Fibroblast of villous mesenchyme (primary cell): Measurements from ENCODE around the gene C19orf12. TPM values are rescaled to one million over a fixed set of nuclear protein-coding genes. Genes with fewer than 3 reads are reported as not detected.
A peak's percentile ranks its signal among the peaks of the same experiment; 100 is the strongest.

Experiments used
- DNase-seq: peaks from one replicate; pipeline ENCODE4 v3.0.0-alpha.2; 2010; ENCODE audit warnings: low read depth
- H3K4me3 ChIP-seq: 2 replicates; pipeline ENCODE4 v1.5.1; 2011; ENCODE audit warnings: low read depth, mild to moderate bottlenecking, low read length
- total RNA-seq: library from RNA; depleted of rRNA; stranded (reverse); fragments of >200 nt; gene quantifications from 2 replicates; pipeline ENCODE4 v1.2.3, GENCODE V29; 2012
- TF ChIP-seq, protein P1 (sequence below): IDR thresholded peaks from 2 replicates; pipeline ENCODE4 v1.5.1; 2012; ENCODE audit warnings: low read depth, mild to moderate bottlenecking, low read length; ENCODE audit not compliant: insufficient read depth

Gene C19orf12
- total RNA-seq, 1 donor, result 38.4 TPM

DNA sequence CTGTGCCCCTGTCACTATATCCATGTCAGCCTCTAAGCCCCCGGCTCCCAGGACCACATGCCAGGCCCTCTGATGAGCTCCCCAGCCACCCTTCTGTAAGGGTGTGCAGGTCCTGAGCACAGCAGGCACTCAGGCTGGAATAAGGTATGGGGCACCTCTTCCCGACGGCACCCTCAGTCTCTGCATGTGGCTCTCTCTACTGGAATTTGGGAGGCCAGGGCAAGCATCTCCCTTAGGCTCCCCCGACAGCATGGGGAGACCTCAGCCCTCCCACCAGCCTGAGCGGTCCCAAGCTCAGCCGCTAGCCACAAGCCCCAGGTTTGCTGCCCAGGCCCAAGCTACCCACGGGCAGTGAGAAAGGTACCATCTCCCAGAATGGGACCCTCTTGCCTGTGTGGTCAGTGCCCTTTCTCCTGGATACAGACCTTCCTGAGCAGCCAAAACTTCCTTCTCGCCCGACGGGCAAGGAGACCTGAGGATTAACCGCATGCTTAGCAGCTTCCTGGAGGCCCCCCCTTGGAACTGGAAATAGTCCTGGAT, 22.5 kb upstream of the C19orf12 start:
- TF ChIP-seq, protein P1, sequence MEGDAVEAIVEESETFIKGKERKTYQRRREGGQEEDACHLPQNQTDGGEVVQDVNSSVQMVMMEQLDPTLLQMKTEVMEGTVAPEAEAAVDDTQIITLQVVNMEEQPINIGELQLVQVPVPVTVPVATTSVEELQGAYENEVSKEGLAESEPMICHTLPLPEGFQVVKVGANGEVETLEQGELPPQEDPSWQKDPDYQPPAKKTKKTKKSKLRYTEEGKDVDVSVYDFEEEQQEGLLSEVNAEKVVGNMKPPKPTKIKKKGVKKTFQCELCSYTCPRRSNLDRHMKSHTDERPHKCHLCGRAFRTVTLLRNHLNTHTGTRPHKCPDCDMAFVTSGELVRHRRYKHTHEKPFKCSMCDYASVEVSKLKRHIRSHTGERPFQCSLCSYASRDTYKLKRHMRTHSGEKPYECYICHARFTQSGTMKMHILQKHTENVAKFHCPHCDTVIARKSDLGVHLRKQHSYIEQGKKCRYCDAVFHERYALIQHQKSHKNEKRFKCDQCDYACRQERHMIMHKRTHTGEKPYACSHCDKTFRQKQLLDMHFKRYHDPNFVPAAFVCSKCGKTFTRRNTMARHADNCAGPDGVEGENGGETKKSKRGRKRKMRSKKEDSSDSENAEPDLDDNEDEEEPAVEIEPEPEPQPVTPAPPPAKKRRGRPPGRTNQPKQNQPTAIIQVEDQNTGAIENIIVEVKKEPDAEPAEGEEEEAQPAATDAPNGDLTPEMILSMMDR, result no peak
- no peak overlapping the region for H3K4me3 ChIP-seq
- no peak for DNase-seq

DNA sequence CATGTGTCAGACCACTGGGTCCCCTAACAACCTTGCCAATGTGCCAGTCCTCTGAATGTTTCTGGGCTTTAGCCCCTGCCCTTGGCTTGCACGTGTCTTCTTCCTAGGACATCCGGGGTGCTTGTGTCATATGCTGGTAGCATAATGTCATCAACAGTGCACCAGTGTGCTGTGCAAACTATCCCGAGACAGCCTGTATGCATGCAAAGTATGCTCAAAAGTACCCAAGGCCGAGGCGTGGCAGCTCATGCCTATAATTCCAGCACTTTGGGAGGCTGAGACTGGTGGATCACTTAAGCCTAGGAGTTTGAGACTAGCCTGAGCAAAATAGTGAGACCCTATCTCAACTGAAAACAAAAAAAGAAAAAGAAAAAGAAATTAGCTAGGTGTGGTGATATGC, 20.8 kb upstream of the C19orf12 start:
- TF ChIP-seq, protein P1, result no peak
- DNase-seq, result no peak

DNA sequence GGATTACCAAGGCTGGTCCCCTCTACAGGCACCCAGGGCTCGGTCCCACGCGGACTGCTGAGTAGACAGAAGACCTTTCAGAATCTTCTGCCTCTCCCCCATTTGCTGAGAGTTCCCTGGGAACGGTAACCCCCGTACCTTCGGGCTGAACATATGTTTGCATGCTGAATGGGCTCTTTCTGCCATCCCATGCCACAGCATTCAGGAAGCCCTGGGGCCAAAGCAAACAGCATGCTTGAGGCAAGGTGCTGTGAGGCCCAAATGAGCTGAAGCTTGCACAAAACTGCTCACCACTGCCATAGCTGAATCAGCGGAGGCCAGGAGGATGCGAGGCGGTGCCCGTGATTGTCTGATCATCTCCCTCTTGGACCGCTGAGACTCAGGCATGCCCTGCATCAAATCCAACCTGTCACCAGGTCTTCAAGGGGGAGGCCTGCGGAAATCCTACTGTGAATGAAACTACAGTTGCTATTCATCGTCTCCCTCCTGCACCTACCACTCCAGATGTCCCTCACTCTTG, 16.3 kb upstream of the C19orf12 start:
- TF ChIP-seq, protein P1, result no peak
- H3K4me3 ChIP-seq, result no peak overlapping the region
- DNase-seq, result no peak

More for the DNA sequence above, 20.8 kb upstream of the C19orf12 start:
- no peak overlapping the region for H3K4me3 ChIP-seq

DNA sequence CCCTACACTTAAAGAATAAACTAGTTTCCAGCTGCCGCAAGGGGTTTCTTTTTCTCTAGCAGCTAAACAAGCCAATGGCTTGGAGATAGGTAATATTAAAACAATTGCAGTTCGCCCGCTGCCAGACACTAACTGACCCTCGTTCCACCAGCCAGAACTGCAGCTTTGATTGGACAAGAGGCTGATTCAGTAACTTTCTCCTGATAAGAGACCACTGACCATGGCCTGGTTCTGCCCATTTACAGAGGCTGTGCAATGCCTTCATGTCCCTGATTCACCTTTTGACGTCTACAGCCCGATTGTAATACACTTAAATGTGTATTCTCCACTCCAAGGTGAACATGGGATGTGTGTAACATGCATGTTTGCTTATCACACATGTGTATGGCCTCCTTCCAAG, 12.8 kb upstream of the C19orf12 start:
- H3K4me3 ChIP-seq, result no peak overlapping the region
- no peak for DNase-seq
- TF ChIP-seq, protein P1, result no peak

DNA sequence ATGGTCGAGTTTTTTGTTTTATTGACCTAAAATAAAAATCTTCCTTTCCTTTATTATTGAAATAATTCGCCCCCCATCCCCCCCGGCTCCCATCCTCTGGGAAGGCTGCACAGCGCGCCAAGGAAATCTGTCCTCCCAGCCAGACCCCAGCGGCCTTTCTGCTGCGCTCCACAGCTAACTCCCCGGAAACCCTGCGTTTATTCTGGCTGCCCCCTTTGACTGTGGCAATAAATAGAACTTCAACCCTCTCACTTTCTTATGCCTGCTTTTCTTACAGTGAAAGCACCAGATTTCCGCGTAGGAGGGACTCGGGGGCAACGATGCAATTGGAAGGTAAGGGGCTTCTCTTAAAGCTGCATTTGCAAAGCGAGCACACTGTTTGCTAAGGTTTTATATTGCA, 9.7 kb upstream of the C19orf12 start:
- no peak overlapping the region for H3K4me3 ChIP-seq
- no peak for DNase-seq
- TF ChIP-seq, protein P1, result no peak

DNA sequence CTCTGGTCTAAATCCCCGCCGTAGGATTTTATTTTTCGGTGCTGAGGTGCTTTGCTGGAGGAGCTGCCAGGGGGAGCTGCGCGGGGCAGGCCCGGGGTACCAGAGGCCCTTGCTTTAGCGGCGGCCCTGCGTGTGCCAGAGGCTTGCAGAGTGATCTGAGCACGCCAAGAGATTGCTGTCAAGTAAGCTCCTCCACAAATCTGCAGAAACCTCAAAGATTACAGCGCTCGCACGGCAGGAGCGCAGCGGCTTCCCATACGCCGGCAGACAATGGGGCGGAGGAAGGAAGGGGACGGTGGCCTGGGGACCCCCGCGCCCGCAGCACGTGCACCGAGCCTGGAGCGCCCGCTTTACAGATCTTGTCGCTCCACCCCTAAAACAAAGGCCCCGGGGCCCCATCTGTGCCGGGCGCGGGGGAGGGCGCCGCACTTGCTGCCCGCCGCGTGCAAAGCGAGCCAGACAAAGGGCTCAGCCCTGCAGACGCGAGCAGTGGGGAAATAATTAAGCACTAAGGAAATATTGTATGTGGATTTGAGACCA, 9.1 kb upstream of the C19orf12 start:
- peak; percentile 4 for DNase-seq
- H3K4me3 ChIP-seq, result peak overlapping the region; percentile 25
- TF ChIP-seq, protein P1, result no peak

DNA sequence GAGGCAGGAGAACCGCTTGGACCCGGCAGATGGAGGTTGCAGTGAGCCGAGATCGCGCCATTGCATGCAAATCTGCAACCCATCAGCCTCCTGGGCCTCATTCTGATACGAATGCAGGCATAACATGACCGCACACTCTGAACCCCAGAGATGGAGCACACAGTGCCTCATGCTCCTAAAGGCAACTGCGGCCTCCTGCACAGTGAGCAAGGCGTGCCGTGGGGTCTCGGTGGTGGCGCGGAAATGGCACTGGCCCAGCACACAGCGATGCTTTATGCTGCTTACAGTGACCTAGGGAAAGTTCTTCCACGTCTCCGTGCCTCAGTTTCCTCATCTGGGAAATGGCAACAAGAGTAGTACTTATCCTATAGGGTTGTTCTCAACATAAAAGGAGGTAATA, 2.0 kb upstream of the C19orf12 start:
- DNase-seq, result no peak
- no peak overlapping the region for H3K4me3 ChIP-seq
- TF ChIP-seq, protein P1, result no peak
